Parathyroid adenoma (tissue), 2 donors: ENCODE data around the gene GDF9.

Source experiments
- H2AFZ ChIP-seq: fragments of 300-600 bp; sonication (generic); one replicate; pipeline ENCODE4 v1.7.0; 2017; ENCODE audit warnings: antibody characterized with exemption, mild to moderate bottlenecking
- H3K27ac ChIP-seq: fragments of 300-600 bp; sonication (generic); one replicate; pipeline ENCODE4 v1.7.0; 2017
- H3K27me3 ChIP-seq: fragments of 300-600 bp; sonication (generic); one replicate; pipeline ENCODE4 v1.7.0; 2017; ENCODE audit warnings: low read length; ENCODE audit not compliant: control insufficient read depth, insufficient read depth
- H3K36me3 ChIP-seq: fragments of 300-600 bp; sonication (generic); one replicate; pipeline ENCODE4 v1.7.0; 2017; ENCODE audit warnings: low read length; ENCODE audit not compliant: control insufficient read depth, insufficient read depth
- H3K4me1 ChIP-seq: fragments of 300-600 bp; sonication (generic); one replicate; pipeline ENCODE4 v1.7.0; 2017; ENCODE audit warnings: control low read depth
- H3K4me2 ChIP-seq: fragments of 300-600 bp; sonication (generic); one replicate; pipeline ENCODE4 v1.7.0; 2017; ENCODE audit warnings: low read length
- H3K4me3 ChIP-seq: fragments of 300-600 bp; sonication (generic); one replicate; pipeline ENCODE4 v1.7.0; 2017; ENCODE audit warnings: low read depth, low read length
- H3K79me2 ChIP-seq: fragments of 300-600 bp; sonication (generic); one replicate; pipeline ENCODE4 v1.7.0; 2017; ENCODE audit warnings: control low read depth
- H3K9ac ChIP-seq: fragments of 300-600 bp; sonication (generic); one replicate; pipeline ENCODE4 v1.7.0; 2017; ENCODE audit warnings: mild to moderate bottlenecking
- H3K9me3 ChIP-seq: fragments of 300-600 bp; sonication (generic); one replicate; pipeline ENCODE4 v1.7.0; 2017; ENCODE audit warnings: low read length; ENCODE audit not compliant: control insufficient read depth
- TF ChIP-seq, protein P1 (sequence below): fragments of 300-600 bp; sonication (generic); IDR thresholded peaks from one replicate; pipeline ENCODE4 v1.7.0; 2017; ENCODE audit warnings: antibody characterized with exemption, mild to moderate bottlenecking
- donor health status: primary hyperparathyroidism.

GDF9 gene

DNA sequence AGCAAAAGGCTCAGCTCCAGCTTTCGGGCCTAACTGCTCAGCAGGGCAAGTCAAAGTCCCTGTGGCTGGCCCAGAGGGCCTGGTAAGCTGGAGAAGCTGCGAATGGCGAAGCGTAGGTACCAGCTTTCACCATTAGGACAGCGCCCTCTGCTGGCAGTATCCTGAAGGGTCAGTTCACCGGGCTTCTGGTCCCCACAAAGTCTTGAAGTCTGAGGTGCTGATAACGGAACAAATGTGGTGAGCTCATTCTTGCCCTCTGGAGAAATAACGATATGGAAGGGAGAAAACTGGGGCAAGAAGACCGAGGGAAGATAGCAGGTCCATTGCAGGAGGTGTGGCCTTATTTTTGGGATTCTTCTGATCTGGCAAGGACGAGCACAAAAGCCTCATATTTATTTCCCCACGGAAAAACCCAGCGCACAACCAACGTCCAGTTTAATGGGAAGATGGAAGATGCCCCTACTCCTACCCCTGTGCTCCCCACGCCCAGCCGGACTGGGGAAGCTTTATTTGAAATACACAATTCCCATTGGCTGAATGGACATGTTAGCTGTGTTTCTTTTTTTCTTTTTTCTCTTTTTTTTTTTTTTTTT lies 46.0 kb downstream of the GDF9 start:
- Histone ChIP-seq H3K4me2 (no peak overlapping the region), H2AFZ (peak overlapping the region; percentile 43), H3K27ac (no peak overlapping the region), H3K9ac (no peak overlapping the region), H3K36me3 (no peaks in the 10 kb centered on the region), H3K79me2 (no peaks in the 10 kb centered on the region), H3K9me3 (no peaks in the 10 kb centered on the region), H3K27me3 (no peaks in the 10 kb centered on the region), H3K4me3 (no peak overlapping the region), H3K4me1 (no peaks in the 10 kb centered on the region)
- TF ChIP-seq, protein P1, sequence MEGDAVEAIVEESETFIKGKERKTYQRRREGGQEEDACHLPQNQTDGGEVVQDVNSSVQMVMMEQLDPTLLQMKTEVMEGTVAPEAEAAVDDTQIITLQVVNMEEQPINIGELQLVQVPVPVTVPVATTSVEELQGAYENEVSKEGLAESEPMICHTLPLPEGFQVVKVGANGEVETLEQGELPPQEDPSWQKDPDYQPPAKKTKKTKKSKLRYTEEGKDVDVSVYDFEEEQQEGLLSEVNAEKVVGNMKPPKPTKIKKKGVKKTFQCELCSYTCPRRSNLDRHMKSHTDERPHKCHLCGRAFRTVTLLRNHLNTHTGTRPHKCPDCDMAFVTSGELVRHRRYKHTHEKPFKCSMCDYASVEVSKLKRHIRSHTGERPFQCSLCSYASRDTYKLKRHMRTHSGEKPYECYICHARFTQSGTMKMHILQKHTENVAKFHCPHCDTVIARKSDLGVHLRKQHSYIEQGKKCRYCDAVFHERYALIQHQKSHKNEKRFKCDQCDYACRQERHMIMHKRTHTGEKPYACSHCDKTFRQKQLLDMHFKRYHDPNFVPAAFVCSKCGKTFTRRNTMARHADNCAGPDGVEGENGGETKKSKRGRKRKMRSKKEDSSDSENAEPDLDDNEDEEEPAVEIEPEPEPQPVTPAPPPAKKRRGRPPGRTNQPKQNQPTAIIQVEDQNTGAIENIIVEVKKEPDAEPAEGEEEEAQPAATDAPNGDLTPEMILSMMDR: peak; percentile 90

DNA sequence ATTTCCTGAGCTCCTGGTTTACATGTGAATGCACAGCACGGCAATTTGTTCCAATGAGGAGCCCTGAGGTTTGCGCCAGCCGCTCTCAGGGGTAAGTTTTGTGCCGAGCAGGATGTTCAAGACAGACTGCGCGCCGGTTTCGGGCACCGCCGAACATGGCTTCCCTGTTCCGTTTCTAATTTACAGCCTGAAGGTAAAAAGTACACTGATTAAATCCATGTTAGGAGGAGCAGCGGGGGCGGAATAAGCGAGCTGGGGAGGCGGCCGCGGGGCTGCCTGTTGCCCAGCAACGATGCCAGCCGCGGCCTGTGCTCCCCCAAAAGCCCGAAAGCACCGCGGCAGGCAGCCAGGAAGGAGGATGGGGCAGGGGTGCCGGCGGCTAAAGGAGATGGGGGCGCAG lies 46.8 kb downstream of the GDF9 start:
- H3K9me3 ChIP-seq: no peaks in the 10 kb centered on the region
- no peak overlapping the region for H2AFZ ChIP-seq
- H3K79me2 ChIP-seq: no peaks in the 10 kb centered on the region
- H3K4me1 ChIP-seq: no peaks in the 10 kb centered on the region
- no peak overlapping the region for H3K9ac ChIP-seq
- H3K27me3 ChIP-seq: no peaks in the 10 kb centered on the region
- H3K4me2 ChIP-seq: no peak overlapping the region
- H3K27ac ChIP-seq: no peak overlapping the region
- H3K36me3 ChIP-seq: no peaks in the 10 kb centered on the region
- no peak overlapping the region for H3K4me3 ChIP-seq
- TF ChIP-seq, protein P1: no peak

DNA sequence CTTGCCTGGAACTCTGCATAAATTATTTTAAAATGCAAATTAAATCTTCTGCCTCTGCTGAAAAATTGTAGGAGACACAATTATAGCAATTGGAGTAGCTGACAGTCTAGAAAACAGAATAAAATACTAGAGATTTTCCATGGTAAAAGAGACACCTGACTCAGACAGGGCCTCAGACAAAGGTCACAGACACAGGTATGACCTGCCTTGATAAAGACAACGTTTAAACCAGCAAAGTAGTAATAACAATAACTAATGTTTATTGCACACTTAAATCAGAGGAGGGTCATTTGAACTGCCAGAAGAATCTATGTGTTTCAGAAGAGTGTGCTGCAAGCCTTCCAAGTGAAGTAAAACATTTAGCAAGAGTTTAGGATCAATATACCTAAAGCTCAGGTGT lies 49.3 kb downstream of the GDF9 start:
- H3K4me1 ChIP-seq: no peaks in the 10 kb centered on the region
- no peaks in the 10 kb centered on the region for H3K9me3 ChIP-seq
- H3K4me2 ChIP-seq: no peak overlapping the region
- no peaks in the 10 kb centered on the region for H3K79me2 ChIP-seq
- TF ChIP-seq, protein P1: no peak
- no peaks in the 10 kb centered on the region for H3K27me3 ChIP-seq
- H3K27ac ChIP-seq: no peak overlapping the region
- H2AFZ ChIP-seq: peak overlapping the region; percentile 0
- no peaks in the 10 kb centered on the region for H3K36me3 ChIP-seq
- no peak overlapping the region for H3K9ac ChIP-seq
- H3K4me3 ChIP-seq: no peak overlapping the region

DNA sequence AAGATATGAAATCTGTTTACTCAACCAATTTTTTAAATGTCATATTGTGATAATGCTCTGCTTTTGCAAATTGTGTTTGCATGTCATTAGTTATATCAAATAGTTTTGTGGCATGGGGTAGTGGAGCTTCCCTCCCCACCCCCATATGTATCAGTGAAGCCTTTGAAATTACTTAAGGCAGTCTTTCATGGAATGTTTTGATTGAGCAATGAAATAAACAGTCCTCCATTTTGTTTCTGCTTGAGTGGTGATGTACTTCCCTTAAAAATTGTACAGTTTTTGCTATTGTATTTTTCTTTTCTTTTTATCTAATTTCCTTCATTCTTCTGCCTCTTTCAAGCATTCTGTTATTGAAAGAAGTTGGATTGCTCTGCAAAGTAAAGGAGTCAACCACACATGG lies 49.7 kb downstream of the GDF9 start:
- no peak overlapping the region for H3K27ac ChIP-seq
- H3K9me3 ChIP-seq: no peaks in the 10 kb centered on the region
- H3K4me3 ChIP-seq: no peak overlapping the region
- TF ChIP-seq, protein P1: no peak
- no peak overlapping the region for H3K4me2 ChIP-seq
- no peaks in the 10 kb centered on the region for H3K4me1 ChIP-seq
- H3K79me2 ChIP-seq: no peaks in the 10 kb centered on the region
- no peaks in the 10 kb centered on the region for H3K27me3 ChIP-seq
- no peak overlapping the region for H3K9ac ChIP-seq
- H2AFZ ChIP-seq: peak overlapping the region; percentile 0
- H3K36me3 ChIP-seq: no peaks in the 10 kb centered on the region

DNA sequence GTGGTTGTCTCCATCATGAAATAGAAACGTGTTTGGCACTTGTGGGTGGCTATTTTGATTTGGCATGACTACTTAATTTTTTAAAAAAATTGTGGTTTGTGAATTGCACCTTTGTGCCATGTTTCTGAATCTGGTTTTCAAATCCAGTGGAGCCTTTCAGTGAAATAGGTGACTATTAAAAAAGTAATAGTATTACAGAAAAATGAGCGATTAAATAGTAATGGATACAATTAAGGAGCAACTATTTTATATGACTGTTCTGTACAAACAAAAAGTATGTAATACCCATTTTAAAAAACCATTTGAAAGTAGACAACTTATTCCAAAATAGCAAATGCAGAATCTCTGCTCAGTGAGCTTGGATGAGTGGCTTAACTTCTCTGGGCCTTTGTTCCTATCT lies 50.2 kb downstream of the GDF9 start:
- H3K36me3 ChIP-seq: no peaks in the 10 kb centered on the region
- TF ChIP-seq, protein P1: no peak
- no peaks in the 10 kb centered on the region for H3K9me3 ChIP-seq
- H3K27ac ChIP-seq: no peak overlapping the region
- no peaks in the 10 kb centered on the region for H3K79me2 ChIP-seq
- no peak overlapping the region for H2AFZ ChIP-seq
- H3K4me1 ChIP-seq: no peaks in the 10 kb centered on the region
- H3K9ac ChIP-seq: no peak overlapping the region
- no peak overlapping the region for H3K4me3 ChIP-seq
- no peaks in the 10 kb centered on the region for H3K27me3 ChIP-seq
- H3K4me2 ChIP-seq: no peak overlapping the region
